GM18873 (cell line): ENCODE results near the gene TYMP.

Experiments used
- ATAC-seq: cut with Tn5 transposase; IDR thresholded peaks from one replicate; pipeline ENCODE4 v1.9.1; 2021; ENCODE audit warnings: mild to moderate bottlenecking, moderate library complexity, moderate number of reproducible peaks; ENCODE audit not compliant: unreplicated experiment, low FRiP score

The TYMP gene

GRCh38 chr22:50507421-50507990 lies 22.3 kb downstream of the TYMP start, which contains the start of gene LMF2:
Gene LMF2, minus strand, starts transcription at chr22:50507702. Its CDS starts 27 bp downstream, at chr22:50507675.
- ATAC-seq, result peak; percentile 29

- peak; percentile 17 for ATAC-seq
Measured at GRCh38 chr22:50506611-50507420, 23.0 kb downstream of the TYMP start.

GRCh38 chr22:50505776-50506610 lies 23.8 kb downstream of the TYMP start:
- no peak for ATAC-seq

- no peak for ATAC-seq
Measured at GRCh38 chr22:50505276-50505775, 24.5 kb downstream of the TYMP start.

GRCh38 chr22:50504369-50505211 lies 25.2 kb downstream of the TYMP start:
- ATAC-seq, result no peak

- no peak for ATAC-seq
Measured at GRCh38 chr22:50503475-50504145, 26.2 kb downstream of the TYMP start.

GRCh38 chr22:50502628-50503474 lies 27.0 kb downstream of the TYMP start:
- no peak for ATAC-seq

GRCh38 chr22:50502096-50502495 lies 27.7 kb downstream of the TYMP start:
- no peak for ATAC-seq

GRCh38 chr22:50500452-50500851 lies 29.4 kb downstream of the TYMP start:
- no peak for ATAC-seq

GRCh38 chr22:50498322-50498890 lies 31.4 kb downstream of the TYMP start:
- no peak for ATAC-seq

- ATAC-seq, result no peak
Measured at GRCh38 chr22:50497093-50497492, 32.7 kb downstream of the TYMP start.

- ATAC-seq, result no peak
Measured at GRCh38 chr22:50490531-50491308, 39.1 kb downstream of the TYMP start.

GRCh38 chr22:50489363-50490243 lies 40.2 kb downstream of the TYMP start:
- no peak for ATAC-seq

- ATAC-seq, result no peak
Measured at GRCh38 chr22:50488886-50489285, 40.9 kb downstream of the TYMP start.

GRCh38 chr22:50488006-50488677 lies 41.7 kb downstream of the TYMP start:
- ATAC-seq, result no peak
